SKM-1 treated with dmso at 0.1 percent for 144 hours (cell line): ENCODE measurements around the gene ZFHX3.

ENCODE experiments used
- DNase-seq: peaks from one replicate; lab custom pipeline; 2025; ENCODE audit not compliant: unreplicated experiment; lab: John Stamatoyannopoulos, UW

ZFHX3 gene

GRCh38 chr16:72956124-72957064 lies 91.5 kb downstream of the ZFHX3 start:
- DNase-seq, result no peak

- no peak for DNase-seq
Measured at GRCh38 chr16:72952811-72953271, 95.1 kb downstream of the ZFHX3 start.

GRCh38 chr16:72952404-72952803 lies 95.5 kb downstream of the ZFHX3 start:
- no peak for DNase-seq

GRCh38 chr16:72951916-72952315 lies 96.0 kb downstream of the ZFHX3 start:
- DNase-seq, result no peak

- no peak for DNase-seq
Measured at GRCh38 chr16:72950669-72951068, 97.3 kb downstream of the ZFHX3 start.

GRCh38 chr16:72948238-72948829 lies 99.6 kb downstream of the ZFHX3 start:
- DNase-seq, result no peak

- no peak for DNase-seq
Measured at GRCh38 chr16:72947379-72948237, 100.3 kb downstream of the ZFHX3 start.

GRCh38 chr16:72946474-72947194 lies 101.3 kb downstream of the ZFHX3 start:
- DNase-seq, result no peak

- no peak for DNase-seq
Measured at GRCh38 chr16:72946063-72946462, 101.9 kb downstream of the ZFHX3 start.

GRCh38 chr16:72945611-72946010 lies 102.3 kb downstream of the ZFHX3 start:
- DNase-seq, result no peak

GRCh38 chr16:72944757-72945485 lies 103.0 kb downstream of the ZFHX3 start:
- no peak for DNase-seq

- no peak for DNase-seq
Measured at GRCh38 chr16:72942021-72942420, 105.9 kb downstream of the ZFHX3 start.

GRCh38 chr16:72940886-72941285 lies 107.0 kb downstream of the ZFHX3 start:
- DNase-seq, result no peak

- DNase-seq, result no peak
Measured at GRCh38 chr16:72939247-72939646, 108.7 kb downstream of the ZFHX3 start.

- DNase-seq, result no peak
Measured at GRCh38 chr16:72938795-72939164, 109.1 kb downstream of the ZFHX3 start.

GRCh38 chr16:72937916-72938794 lies 109.8 kb downstream of the ZFHX3 start:
- DNase-seq, result no peak

GRCh38 chr16:72937360-72937759 lies 110.6 kb downstream of the ZFHX3 start:
- DNase-seq, result no peak

GRCh38 chr16:72936408-72936807 lies 111.5 kb downstream of the ZFHX3 start:
- no peak for DNase-seq

GRCh38 chr16:72935896-72936295 lies 112.0 kb downstream of the ZFHX3 start:
- DNase-seq, result no peak
